ENCODE results near the gene LGI2. TPM values are rescaled to one million over a fixed set of nuclear protein-coding genes. Genes with fewer than 3 reads are reported as not detected.

The LGI2 gene
- total RNA-seq, 1 donor from 2014 or later = 0.18 TPM

GRCh38 chr4:25051534-25051933 lies 20.8 kb upstream of the LGI2 start:
- TF ChIP-seq CTCF (IDR thresholded peaks at IDR 0.05; ENCODE audit: unreplicated experiment) = no peak
- H3K27me3 Mint-ChIP-seq (ENCODE audit: unreplicated experiment) = peaks cover 1% of the 10 kb centered on the region
- no peak for DNase-seq (ENCODE audit: low spot score)

GRCh38 chr4:25050370-25051078 lies 19.8 kb upstream of the LGI2 start:
- TF ChIP-seq CTCF (IDR thresholded peaks at IDR 0.05; ENCODE audit: unreplicated experiment) = no peak
- peaks cover 1% of the 10 kb centered on the region for H3K27me3 Mint-ChIP-seq (ENCODE audit: unreplicated experiment)
- H3K36me3 Mint-ChIP-seq (ENCODE audit: low read depth, unreplicated experiment) = peaks cover 5% of the 10 kb centered on the region
- DNase-seq (ENCODE audit: low spot score) = no peak
- no peak overlapping the region for H3K4me3 Mint-ChIP-seq (ENCODE audit: unreplicated experiment)
- peaks cover 6% of the 10 kb centered on the region for H3K4me1 Mint-ChIP-seq (ENCODE audit: unreplicated experiment)
- H3K9me3 Mint-ChIP-seq (ENCODE audit: unreplicated experiment) = peaks cover 5% of the 10 kb centered on the region
- no peak overlapping the region for H3K27ac Mint-ChIP-seq (ENCODE audit: unreplicated experiment)

More at GRCh38 chr4:25051534-25051933, 20.8 kb upstream of the LGI2 start:
- Mint-ChIP-seq H3K27ac (ENCODE audit: unreplicated experiment) (no peak overlapping the region), H3K4me1 (ENCODE audit: unreplicated experiment) (peaks cover 6% of the 10 kb centered on the region), H3K9me3 (ENCODE audit: unreplicated experiment) (peaks cover 5% of the 10 kb centered on the region), H3K36me3 (ENCODE audit: low read depth, unreplicated experiment) (peaks cover 5% of the 10 kb centered on the region), H3K4me3 (ENCODE audit: unreplicated experiment) (no peak overlapping the region)

- Mint-ChIP-seq H3K4me3 (ENCODE audit: unreplicated experiment) (no peak overlapping the region), H3K27ac (ENCODE audit: unreplicated experiment) (no peak overlapping the region), H3K36me3 (ENCODE audit: low read depth, unreplicated experiment) (no peaks in the 10 kb centered on the region), H3K9me3 (ENCODE audit: unreplicated experiment) (no peaks in the 10 kb centered on the region), H3K27me3 (ENCODE audit: unreplicated experiment) (peaks cover 3% of the 10 kb centered on the region), H3K4me1 (ENCODE audit: unreplicated experiment) (no peaks in the 10 kb centered on the region)
- no peak for TF ChIP-seq CTCF (IDR thresholded peaks at IDR 0.05; ENCODE audit: unreplicated experiment)
- DNase-seq (ENCODE audit: low spot score) = no peak
These were observed 12.8 kb upstream of the LGI2 start for GRCh38 chr4:25043548-25043947.

- Mint-ChIP-seq H3K27me3 (ENCODE audit: unreplicated experiment) (peaks cover 18% of the 10 kb centered on the region), H3K4me3 (ENCODE audit: unreplicated experiment) (no peak overlapping the region), H3K27ac (ENCODE audit: unreplicated experiment) (no peak overlapping the region), H3K9me3 (ENCODE audit: unreplicated experiment) (no peaks in the 10 kb centered on the region), H3K36me3 (ENCODE audit: low read depth, unreplicated experiment) (peaks cover 6% of the 10 kb centered on the region), H3K4me1 (ENCODE audit: unreplicated experiment) (no peaks in the 10 kb centered on the region)
- DNase-seq (ENCODE audit: low spot score) = no peak
- TF ChIP-seq CTCF (IDR thresholded peaks at IDR 0.05; ENCODE audit: unreplicated experiment) = no peak
These were observed 2.8 kb upstream of the LGI2 start for GRCh38 chr4:25033526-25033925.

GRCh38 chr4:25032126-25032525 lies 1.4 kb upstream of the LGI2 start:
- no peaks in the 10 kb centered on the region for H3K9me3 Mint-ChIP-seq (ENCODE audit: unreplicated experiment)
- TF ChIP-seq CTCF (IDR thresholded peaks at IDR 0.05; ENCODE audit: unreplicated experiment) = no peak
- no peak for DNase-seq (ENCODE audit: low spot score)
- H3K36me3 Mint-ChIP-seq (ENCODE audit: low read depth, unreplicated experiment) = peaks cover 6% of the 10 kb centered on the region
- H3K27me3 Mint-ChIP-seq (ENCODE audit: unreplicated experiment) = peaks cover 21% of the 10 kb centered on the region
- no peak overlapping the region for H3K27ac Mint-ChIP-seq (ENCODE audit: unreplicated experiment)
- no peaks in the 10 kb centered on the region for H3K4me1 Mint-ChIP-seq (ENCODE audit: unreplicated experiment)
- H3K4me3 Mint-ChIP-seq (ENCODE audit: unreplicated experiment) = peak overlapping the region; percentile 66

All from endothelial cell (in vitro differentiated cells).